ENCODE measurements around the gene INVS. TPM values are rescaled to one million over a fixed set of nuclear protein-coding genes. Genes with fewer than 3 reads are reported as not detected.
"Not testable (repeated sequence)": the region's sequence is repeated elsewhere in the genome, so short reads cannot be mapped to it uniquely, and the experiment has no call there.

Gene INVS
- total RNA-seq, 1 donor from 2014 or later = 22.3 TPM

GRCh38 chr9:100126423-100126822 is 27.4 kb downstream of the INVS start:
- intact Hi-C loops (cut with DNase I) = no loop called here
- no peaks in the 10 kb centered on the region for H3K9me3 ChIP-seq
- TF ChIP-seq CTCF (IDR thresholded peaks at IDR 0.05) = no peak
- no peak for ATAC-seq
- no peaks in the 10 kb centered on the region for H3K27me3 ChIP-seq (ENCODE audit: low read depth)
- H3K4me3 ChIP-seq = no peak overlapping the region
- H3K36me3 ChIP-seq = peaks cover 7% of the 10 kb centered on the region
- no peak for DNase-seq
- no peaks in the 10 kb centered on the region for H3K4me1 ChIP-seq
- no peak overlapping the region for H3K27ac ChIP-seq

- no peak for DNase-seq
- Histone ChIP-seq H3K27ac (no peak overlapping the region), H3K4me3 (no peak overlapping the region), H3K4me1 (no peaks in the 10 kb centered on the region), H3K9me3 (no peaks in the 10 kb centered on the region), H3K36me3 (peaks cover 18% of the 10 kb centered on the region), H3K27me3 (ENCODE audit: low read depth) (no peaks in the 10 kb centered on the region)
- ATAC-seq = no peak
- TF ChIP-seq CTCF (IDR thresholded peaks at IDR 0.05) = no peak
- intact Hi-C loops (cut with DNase I) = no loop called here
Observed at GRCh38 chr9:100129772-100130171, 30.7 kb downstream of the INVS start.

- H3K27ac ChIP-seq = no peak overlapping the region
- no peaks in the 10 kb centered on the region for H3K9me3 ChIP-seq
- no peaks in the 10 kb centered on the region for H3K27me3 ChIP-seq (ENCODE audit: low read depth)
- ATAC-seq = no peak
- peaks cover 18% of the 10 kb centered on the region for H3K36me3 ChIP-seq
- no peak for DNase-seq
- no peaks in the 10 kb centered on the region for H3K4me1 ChIP-seq
- intact Hi-C loops (cut with DNase I) = no loop called here
- no peak for TF ChIP-seq CTCF (IDR thresholded peaks at IDR 0.05)
- no peak overlapping the region for H3K4me3 ChIP-seq
Observed at GRCh38 chr9:100131216-100131615, 32.2 kb downstream of the INVS start.

- Histone ChIP-seq H3K4me1 (no peaks in the 10 kb centered on the region), H3K27ac (no peak overlapping the region), H3K9me3 (no peaks in the 10 kb centered on the region), H3K27me3 (ENCODE audit: low read depth) (no peaks in the 10 kb centered on the region), H3K36me3 (peaks cover 12% of the 10 kb centered on the region), H3K4me3 (no peak overlapping the region)
- intact Hi-C loops (cut with DNase I) = no loop called here
- no peak for DNase-seq
- ATAC-seq = no peak
- no peak for TF ChIP-seq CTCF (IDR thresholded peaks at IDR 0.05)
Observed at GRCh38 chr9:100131875-100132430, 32.9 kb downstream of the INVS start.

- H3K4me1 ChIP-seq = no peaks in the 10 kb centered on the region
- no peak overlapping the region for H3K27ac ChIP-seq
- no peak for TF ChIP-seq CTCF (IDR thresholded peaks at IDR 0.05)
- peaks cover 11% of the 10 kb centered on the region for H3K36me3 ChIP-seq
- DNase-seq (no peak), ATAC-seq (no peak)
- intact Hi-C loops (cut with DNase I) = no loop called here
- no peak overlapping the region for H3K4me3 ChIP-seq
- no peaks in the 10 kb centered on the region for H3K27me3 ChIP-seq (ENCODE audit: low read depth)
- H3K9me3 ChIP-seq = no peaks in the 10 kb centered on the region
Observed at GRCh38 chr9:100134731-100135130, 35.7 kb downstream of the INVS start.

- H3K27ac ChIP-seq; H3K27me3 ChIP-seq (ENCODE audit: low read depth); intact Hi-C loops (cut with DNase I); H3K9me3 ChIP-seq; DNase-seq; ATAC-seq; H3K4me3 ChIP-seq; H3K4me1 ChIP-seq: not testable (repeated sequence)
- H3K36me3 ChIP-seq = peaks cover 10% of the 10 kb centered on the region
Observed at GRCh38 chr9:100136799-100137198, 37.8 kb downstream of the INVS start.

GRCh38 chr9:100140303-100140702 is 41.3 kb downstream of the INVS start:
- not testable (repeated sequence) for H3K4me3 ChIP-seq, H3K27ac ChIP-seq

GRCh38 chr9:100141862-100142261 is 42.8 kb downstream of the INVS start:
- not testable (repeated sequence) for ATAC-seq, H3K9me3 ChIP-seq

More at GRCh38 chr9:100140303-100140702, 41.3 kb downstream of the INVS start:
- H3K4me1 ChIP-seq; H3K36me3 ChIP-seq; intact Hi-C loops (cut with DNase I); ATAC-seq; DNase-seq; H3K9me3 ChIP-seq; H3K27me3 ChIP-seq (ENCODE audit: low read depth): not testable (repeated sequence)

GRCh38 chr9:100145167-100145934 is 46.3 kb downstream of the INVS start:
- H3K36me3 ChIP-seq; DNase-seq; H3K4me3 ChIP-seq; ATAC-seq; intact Hi-C loops (cut with DNase I); H3K4me1 ChIP-seq; H3K9me3 ChIP-seq; H3K27me3 ChIP-seq (ENCODE audit: low read depth); H3K27ac ChIP-seq: not testable (repeated sequence)

More at GRCh38 chr9:100141862-100142261, 42.8 kb downstream of the INVS start:
- H3K4me1 ChIP-seq; H3K36me3 ChIP-seq; H3K27me3 ChIP-seq (ENCODE audit: low read depth); H3K4me3 ChIP-seq; H3K27ac ChIP-seq; intact Hi-C loops (cut with DNase I); DNase-seq: not testable (repeated sequence)

All from lower lobe of right lung (tissue), 2 donors.